Measurements from ENCODE around the gene CTF1.
"Not testable (repeated sequence)": the region's sequence is repeated elsewhere in the genome, so short reads cannot be mapped to it uniquely, and the experiment has no call there.

The CTF1 gene

DNA sequence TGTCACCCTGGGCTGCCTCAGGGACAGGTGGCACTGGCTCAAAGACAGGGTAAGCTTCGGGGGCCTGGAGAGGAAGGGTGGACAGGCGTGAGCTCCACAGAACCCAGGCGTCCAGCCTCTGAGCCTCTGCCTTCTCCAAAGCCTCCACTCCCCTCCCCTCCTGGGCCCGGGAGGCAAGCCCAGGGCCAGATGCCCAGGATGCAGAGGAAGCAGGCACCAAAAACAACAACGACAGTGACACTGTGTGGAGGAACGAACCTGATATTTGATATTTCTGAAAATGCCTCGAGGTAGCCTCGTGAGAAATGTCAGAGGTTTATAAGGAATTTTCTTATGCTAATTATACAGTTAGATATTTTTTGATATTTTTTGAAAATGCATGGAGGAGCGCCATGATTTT lies 8.5 kb upstream of the CTF1 start:
- no peak for DNase-seq (ENCODE audit: low spot score)

DNA sequence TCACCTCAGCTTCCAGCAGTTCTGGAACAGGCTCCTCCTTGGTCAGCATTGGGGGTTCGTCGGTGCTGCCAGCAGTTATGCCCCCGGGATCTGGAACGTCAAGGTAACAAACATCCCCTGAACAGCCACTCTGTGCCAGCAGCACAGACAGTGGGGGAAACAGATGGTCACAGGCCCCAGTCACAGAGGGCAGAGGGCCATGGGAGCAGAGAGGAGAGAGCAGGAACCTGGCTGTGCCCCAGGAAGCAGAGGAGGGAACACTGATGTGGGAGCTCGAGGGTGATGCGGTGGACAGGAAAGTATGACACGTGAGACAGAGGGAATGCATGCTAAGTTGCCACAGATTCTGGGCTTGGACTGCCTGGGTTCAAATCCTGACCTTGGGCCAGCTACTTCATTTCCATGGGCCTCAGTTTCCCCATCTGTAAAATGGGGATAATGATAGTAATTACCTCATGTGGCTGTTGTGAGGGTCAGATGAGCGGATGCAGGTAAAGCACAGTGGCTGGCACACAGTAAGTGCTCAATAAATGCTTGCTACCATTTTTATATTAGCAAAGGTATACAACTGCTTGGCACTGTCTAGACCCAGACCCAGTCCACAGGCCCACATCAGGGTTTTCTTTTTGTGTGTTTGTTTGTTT lies 7.4 kb upstream of the CTF1 start:
- DNase-seq (ENCODE audit: low spot score), result no peak

DNA sequence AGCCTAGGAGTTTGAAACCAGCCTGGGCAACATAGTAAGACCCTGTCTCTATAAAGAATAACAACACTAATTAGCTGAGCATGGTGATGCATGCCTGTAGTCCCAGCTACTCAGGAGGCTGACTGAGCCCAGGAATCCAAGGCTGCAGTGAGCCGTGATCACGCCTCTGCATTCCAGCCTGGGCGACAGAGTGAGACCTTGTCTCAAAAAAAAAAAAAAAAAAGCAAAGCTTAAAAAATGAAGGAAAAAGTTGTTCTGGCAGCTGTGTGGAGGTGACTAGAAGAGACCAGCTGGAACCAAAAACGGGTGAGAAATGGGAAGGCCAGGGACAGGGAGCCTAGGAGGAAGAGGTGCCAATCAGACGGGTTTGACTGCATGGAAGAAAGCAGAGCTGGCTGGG lies 6.7 kb upstream of the CTF1 start:
- DNase-seq (ENCODE audit: low spot score), result no peak

DNA sequence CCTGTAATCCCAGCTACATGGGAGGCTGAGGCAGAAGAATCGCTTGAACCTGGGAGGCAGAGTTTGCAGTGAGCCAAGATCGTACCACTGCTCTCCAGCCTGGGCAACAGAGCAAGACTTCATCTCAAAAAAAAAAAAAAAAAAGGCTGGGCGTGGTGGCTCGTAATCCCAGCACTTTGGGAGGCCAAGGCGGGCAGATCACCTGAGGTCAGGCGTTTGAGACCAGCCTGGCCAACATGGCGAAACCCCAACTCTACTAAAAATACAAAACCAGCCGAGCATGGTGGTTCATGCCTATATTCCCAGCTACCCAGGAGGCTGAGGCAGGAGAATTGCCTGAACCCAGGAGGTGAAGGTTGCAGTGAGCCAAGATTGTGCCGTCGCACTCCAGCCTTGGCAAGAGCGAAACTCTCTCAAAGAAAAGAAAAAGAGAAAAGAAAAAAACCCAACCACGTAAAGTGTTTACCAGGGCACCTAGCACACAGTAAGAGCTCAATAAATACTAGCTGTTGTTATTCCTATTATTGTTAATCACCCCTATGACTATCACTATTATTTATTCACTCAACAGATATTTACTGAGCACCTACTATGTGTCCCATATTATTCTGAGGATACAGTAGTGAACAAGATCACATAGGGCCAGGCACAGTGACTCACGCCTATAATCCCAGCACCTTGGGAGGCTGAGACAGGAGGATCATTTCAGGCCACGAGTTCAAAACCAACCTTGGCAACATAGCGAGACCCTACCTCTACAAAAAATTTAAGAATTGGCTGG lies 5.2 kb upstream of the CTF1 start:
- DNase-seq (ENCODE audit: low spot score), result not testable (repeated sequence)

DNA sequence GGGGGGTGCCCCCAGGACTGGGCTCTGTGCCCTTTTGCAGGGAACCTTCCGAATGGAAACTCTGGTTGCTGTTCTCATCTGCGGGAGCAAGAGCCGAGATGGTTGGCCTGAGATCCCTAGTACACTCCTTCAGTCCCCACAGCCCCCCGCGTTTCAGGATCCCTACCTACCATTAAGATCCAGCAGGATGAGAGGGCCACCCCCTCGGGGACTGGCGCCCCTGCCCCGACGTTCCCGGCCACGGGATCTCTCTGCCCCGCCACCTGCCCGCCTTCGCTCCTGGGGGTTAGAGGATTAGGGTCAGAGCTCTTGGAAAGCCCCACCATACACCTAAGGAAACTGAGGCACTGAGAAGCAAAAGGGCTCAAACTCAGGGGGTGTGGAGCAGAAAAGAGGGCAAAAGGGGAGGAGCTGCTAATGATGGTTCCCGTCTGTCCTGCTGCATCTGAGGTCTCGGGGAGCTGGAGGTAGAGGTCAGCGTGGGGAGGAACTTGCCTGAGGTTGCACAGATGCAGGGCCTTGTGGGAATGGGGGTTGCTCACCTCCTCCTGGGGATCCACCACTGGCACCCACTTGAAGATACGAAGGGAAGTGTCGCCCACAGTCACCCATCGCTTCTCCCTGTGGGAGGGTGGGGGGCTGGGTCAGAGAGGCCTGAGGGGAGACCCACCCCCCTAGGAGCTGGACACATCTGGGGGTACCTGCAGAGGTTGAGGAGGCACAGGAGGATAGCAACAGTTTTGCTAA lies 3.6 kb upstream of the CTF1 start:
- no peak for DNase-seq (ENCODE audit: low spot score)

DNA sequence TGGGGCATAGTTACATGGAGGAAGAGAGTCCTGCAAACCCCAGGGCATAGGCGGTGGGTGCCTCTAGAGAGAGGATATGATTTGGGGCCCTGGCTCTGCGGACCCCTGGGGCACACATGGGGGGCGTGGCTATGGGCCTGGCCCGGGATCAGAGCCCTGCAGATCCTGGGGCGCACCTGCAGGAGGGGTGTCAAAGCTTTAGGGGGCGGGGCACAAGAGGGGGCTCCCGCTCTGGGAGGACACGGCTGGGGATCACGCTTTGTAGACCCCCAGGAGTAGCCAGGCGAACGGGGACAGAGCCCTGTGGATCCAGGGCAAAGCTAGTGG lies 3.0 kb upstream of the CTF1 start:
- peak; percentile 40 for DNase-seq (ENCODE audit: low spot score)

DNA sequence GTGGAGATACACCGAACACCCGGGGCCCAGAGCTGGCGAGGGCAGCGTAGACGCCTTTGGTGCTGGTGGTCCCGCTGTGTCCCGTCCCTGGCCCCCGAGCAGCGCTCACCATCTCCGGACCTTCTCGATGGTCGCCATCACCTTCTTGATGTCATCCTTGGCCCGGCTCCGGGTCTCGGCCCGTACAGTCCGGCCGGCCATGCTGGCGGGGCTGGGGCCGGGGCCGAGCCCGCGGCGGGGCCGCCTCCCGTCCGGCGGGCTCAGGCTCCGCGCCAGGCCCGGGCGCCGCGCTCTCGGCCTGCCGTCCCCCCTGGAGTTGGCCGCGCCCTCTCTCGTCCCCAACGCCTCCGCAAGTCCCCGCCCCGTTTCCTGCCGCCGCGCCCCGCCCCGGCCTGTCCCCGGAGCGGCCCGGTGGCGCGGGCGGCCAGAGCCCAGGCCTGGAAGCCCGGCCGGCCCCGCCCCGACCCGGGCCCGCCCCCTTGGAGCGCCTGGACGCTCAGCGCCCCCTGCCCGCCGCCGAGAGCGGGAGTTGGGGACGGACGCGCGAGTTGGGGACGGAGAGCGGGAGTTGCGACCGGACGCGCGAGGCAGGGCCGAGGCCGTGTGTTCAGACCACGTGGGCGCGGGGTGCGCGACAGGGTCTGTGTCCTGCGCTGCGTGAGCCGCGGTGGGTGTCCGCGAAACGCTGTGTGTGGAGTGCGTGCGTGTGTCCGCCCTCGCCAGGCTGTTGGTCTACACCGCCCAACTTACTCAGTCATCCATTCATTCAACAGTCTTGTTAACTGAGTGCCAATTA lies 2.5 kb upstream of the CTF1 start, which contains the start of gene BCL7C:
BCL7C (minus strand) TSS at position 334 of the 796 bp plus-strand sequence; CDS start at position 201, 133 bp downstream.
- DNase-seq (ENCODE audit: low spot score), result peak; percentile 80

DNA sequence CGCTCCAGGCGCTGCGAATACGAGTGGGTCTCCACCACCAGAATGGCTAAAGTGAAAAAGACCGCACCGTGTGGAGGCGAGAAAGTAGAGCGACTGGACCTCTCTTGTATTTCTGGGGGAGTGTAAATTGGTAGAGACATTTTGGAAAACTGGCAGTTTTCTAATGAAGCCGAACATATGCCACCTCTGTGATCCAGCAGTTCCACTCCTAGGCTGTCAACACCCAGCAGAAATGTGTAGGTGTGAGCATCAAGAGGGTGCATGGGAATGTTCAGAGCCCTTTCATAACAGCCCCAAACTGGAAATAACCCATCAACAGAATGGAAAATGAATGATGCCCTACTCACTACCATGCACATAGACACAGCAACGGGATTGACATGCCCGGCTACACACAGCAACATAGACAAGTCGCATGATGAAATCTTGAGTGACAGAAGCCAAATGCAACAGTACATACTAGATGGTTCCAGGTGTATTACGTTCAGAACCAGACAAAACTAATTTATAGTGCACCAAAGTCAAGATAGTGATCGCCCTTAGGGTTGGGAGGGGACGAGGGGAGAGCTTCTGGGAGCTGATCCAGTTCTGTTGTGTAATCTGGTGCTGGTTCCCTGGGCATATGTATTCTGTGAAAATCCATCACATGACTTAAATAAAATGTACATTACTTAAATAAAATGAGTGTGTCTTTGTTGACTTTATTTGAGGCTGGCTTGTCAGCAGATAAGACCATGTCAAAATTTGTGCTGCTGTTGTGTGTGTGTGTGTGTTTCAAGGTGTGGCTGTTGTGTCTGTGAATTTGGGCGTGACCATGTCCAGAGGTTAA lies 1.7 kb upstream of the CTF1 start:
- no peak for DNase-seq (ENCODE audit: low spot score)

DNA sequence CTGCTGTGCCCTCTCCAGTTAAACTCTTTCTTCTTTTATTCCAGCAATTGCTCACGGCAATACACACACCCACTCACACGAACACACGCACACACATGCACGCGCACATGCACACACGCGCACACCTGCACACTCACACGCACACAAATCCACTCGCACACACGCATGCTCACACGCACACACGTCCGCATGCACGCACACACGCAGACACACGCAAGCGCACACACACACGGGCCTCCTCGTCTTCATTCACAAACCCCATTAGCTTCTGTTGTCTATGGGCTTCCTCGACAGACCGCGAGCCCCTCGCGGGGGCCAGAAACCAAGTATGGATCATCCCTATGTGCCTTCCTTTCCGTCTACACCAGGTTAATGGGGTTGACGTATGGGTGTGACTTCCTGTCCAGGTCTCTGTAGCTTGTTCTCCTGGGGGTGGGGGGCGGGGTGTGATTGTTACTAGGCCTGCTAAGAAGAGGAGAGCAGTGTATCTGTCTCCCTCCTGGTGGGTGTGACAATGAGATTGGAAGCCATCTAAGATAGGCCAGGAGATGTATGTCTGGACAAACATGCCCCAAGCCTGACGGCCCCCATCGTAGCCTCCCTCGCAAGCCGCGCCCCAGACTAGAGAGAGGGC lies 670 bp upstream of the CTF1 start:
- no peak for DNase-seq (ENCODE audit: low spot score)

DNA sequence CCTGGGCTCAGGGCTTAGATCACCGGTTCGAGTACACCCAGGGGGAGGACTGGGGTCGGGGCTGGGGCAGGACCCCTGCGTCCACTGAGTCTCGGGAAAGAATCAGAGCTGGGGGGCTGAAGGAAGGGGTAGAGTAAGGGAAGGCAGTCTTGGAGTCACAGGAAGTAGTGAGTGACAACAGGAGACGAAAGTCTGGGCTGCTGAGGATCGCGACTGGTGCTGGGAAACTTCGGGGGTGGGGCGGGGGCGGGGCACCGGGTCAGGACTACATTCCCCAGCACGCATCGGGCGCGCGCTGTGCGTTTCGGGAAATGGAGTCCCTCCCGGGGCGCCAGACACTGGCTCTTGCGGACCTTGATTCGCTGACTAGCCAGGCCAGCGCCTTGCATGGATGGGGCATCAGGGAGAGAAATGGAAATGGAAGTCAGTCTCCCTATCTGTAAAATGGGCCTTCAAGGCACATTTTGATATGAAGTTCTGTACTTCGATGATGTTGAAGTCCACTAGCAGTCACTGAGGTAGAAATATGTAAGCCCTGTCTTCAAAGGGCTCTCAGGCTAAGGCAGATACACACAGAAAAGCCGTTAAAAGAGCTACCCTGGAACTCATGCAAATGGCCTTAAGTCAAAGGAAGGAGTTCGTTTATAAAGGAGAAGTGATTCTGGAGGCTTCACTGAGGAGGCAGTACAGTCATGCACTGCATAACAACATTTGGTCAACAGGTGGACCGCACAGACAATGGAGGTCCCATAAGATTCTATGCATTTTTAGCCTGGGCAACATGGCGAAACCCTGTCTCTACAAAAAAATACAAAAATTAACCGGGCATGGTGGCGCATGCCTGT lies 697 bp downstream of the CTF1 start:
- peak; percentile 83 for DNase-seq (ENCODE audit: low spot score)

DNA sequence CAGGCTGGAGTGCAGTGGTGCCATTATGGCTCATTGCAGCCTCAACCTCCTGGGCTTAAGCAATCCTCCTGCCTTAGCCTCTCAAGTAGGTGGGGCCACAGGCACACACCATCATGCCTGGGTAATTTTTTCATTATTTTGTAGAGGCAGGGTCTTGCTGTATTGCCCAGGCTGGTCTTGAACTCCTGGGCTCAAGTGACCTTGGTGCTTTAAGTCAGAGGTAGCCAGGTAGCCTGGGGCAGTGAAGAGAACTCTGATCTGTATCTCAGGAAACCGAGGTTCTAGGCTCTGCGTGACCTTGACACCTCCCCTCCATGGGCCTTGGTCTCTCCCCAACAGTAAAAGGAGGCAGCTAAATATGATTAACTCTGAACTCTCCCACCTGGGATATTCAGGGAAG lies 3.4 kb downstream of the CTF1 start:
- DNase-seq (ENCODE audit: low spot score), result no peak

DNA sequence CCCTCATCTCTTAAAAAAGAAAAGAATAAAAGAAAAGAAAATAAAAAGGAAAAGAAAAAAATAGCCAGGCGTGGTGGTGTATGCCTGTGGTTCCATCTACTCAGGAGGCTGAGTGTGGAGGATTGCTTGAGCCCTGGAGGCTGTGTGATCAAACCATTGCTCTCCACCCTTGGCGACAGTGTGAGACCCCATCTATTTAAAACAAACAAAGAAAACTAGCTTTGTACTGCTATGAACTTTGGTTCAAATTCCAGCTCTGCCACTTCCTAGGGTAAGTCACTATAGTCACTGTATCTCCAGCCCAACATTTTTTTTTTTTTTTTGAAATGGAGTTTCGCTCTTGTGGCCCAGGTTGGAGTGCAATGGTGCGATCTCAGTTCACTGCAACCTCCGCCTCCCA lies 4.2 kb downstream of the CTF1 start:
- no peak for DNase-seq (ENCODE audit: low spot score)

DNA sequence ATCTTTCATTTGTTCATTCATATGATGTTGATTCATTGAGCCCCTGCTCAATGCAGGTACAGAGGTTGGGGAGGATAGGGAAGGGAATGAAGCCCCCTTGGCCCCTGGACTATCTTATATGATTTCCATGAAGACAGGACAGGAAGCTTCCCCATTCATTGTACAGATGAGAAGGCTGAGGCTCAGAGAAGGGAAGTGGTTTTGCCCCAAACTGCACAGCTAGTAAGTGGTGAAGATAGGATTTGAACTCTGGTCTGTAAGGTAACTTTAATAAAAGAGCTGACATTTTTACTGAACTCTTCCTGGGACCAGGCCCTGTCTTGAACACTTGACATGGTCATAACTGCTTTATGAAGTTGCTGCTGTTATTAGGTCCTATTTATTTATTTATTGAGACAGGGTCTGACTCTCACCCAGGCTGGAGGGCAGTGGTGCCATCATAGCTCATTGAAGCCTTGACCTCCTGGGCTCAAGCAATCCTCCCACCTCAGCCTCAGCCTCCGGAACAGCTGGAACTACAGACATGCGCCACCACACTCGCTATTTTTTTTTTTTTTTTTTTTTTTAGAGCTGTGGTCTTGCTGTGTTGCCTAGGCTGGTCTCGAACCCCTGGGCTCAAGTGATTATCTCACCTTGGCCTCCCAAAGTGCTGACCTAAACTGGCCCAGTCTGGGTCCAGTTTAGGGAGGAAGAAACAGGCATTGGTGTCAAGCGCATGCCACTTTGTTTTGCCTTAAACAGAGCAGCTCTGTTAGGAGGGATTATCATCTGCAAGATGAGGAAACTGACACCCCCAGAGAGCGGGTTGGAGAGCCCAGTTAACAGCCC lies 5.0 kb downstream of the CTF1 start:
- DNase-seq (ENCODE audit: low spot score), result no peak

DNA sequence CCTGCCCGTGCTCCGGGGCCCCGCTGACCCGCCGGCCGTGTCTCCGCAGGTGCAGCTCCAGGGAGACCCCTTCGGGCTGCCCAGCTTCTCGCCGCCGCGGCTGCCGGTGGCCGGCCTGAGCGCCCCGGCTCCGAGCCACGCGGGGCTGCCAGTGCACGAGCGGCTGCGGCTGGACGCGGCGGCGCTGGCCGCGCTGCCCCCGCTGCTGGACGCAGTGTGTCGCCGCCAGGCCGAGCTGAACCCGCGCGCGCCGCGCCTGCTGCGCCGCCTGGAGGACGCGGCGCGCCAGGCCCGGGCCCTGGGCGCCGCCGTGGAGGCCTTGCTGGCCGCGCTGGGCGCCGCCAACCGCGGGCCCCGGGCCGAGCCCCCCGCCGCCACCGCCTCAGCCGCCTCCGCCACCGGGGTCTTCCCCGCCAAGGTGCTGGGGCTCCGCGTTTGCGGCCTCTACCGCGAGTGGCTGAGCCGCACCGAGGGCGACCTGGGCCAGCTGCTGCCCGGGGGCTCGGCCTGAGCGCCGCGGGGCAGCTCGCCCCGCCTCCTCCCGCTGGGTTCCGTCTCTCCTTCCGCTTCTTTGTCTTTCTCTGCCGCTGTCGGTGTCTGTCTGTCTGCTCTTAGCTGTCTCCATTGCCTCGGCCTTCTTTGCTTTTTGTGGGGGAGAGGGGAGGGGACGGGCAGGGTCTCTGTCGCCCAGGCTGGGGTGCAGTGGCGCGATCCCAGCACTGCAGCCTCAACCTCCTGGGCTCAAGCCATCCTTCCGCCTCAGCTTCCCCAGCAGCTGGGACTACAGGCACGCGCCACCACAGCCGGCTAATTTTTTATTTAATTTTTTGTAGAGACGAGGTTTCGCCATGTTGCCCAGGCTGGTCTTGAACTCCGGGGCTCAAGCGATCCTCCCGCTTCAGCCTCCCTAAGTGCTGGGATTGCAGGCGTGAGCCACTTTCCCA lies 5.9 kb downstream of the CTF1 start:
- peak; percentile 81 for DNase-seq (ENCODE audit: low spot score)

DNA sequence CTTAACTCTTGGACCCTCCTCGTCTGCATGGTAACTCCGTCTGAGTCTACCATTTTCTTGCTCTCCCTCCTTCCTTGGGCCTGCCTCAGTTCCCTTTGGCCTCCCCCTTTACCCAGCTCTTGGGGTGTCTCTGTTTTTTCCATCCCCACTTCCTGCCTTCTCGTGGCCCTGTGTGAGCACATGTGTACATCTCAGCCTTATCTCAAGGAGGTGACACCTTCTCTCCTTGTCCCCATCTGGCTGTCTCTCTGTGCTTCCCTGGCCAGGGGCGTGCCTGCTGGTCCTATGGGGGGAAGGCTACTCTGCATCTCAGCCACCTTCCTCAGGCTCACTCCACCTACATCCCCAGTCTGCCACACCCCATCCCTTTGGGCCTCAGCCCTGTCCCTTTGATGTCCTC lies 6.6 kb downstream of the CTF1 start:
- no peak for DNase-seq (ENCODE audit: low spot score)

DNA sequence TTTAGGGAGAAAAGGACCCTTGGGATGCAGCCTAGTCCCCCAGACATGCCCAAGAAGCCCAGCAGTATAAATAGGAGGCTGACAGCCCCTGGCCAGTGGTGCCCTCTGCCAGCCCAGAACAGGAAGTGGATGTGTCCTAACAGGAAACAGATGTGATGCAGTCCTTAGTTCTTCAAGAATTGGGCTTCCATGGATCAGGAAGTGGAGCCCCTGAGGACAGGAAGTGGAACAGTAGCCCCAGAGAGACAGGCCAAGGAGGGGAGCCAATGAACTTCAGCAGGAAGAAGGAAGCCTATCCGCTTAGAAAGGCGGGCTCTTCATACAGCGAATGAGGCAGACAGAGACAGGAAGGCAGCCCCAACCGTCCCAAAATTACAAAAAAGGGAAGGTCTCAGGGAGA lies 7.2 kb downstream of the CTF1 start:
- DNase-seq (ENCODE audit: low spot score), result peak; percentile 38

DNA sequence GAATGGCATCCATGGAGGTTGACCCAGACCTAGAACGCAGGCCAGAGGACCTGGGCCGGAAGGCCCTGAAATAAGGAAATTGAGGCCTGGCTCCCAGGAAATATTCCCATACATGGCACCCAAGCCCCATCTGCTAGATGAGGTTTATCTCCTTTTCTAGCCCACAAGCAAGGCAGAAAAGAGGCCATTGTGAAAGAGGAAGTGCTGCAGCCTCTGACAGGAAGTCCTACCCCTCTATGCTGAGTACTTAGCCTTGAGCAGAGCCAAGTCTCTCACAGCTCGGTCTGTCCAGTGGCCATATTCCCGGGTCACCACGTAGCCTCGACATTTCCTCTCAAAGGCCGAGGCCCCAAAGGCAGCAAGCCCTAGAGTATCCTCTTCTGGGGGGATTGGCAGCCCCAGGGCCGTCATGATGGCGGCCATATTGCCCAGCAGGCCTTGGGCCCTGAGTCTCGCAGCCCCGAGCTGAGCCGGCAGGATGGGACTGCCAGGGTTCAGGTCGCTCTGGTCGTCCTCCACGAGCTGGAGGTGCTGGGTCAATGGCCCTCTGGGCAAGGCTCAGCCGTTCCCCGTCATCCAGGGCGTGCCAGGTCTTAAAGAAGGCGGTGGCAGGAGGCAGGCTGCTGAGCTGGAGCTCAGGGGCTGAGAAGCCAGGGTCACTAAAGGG lies 7.8 kb downstream of the CTF1 start:
- DNase-seq (ENCODE audit: low spot score), result no peak
